PC-9 (cell line): ENCODE results near the gene BORCS5.

Source experiments
- EZH2 ChIP-seq: fragments of 200-600 bp; sonication (generic); IDR thresholded peaks from 2 replicates; pipeline ENCODE4 v1.8.0; 2017; ENCODE audit warnings: antibody characterized with exemption, low read depth
- TF ChIP-seq, protein P1 (sequence below): fragments of 200-600 bp; sonication (generic); conservative IDR thresholded peaks from 2 replicates; pipeline ENCODE4 v1.6.1; 2017; ENCODE audit warnings: mixed run types, antibody characterized with exemption, mild to moderate bottlenecking, moderate library complexity

DNA sequence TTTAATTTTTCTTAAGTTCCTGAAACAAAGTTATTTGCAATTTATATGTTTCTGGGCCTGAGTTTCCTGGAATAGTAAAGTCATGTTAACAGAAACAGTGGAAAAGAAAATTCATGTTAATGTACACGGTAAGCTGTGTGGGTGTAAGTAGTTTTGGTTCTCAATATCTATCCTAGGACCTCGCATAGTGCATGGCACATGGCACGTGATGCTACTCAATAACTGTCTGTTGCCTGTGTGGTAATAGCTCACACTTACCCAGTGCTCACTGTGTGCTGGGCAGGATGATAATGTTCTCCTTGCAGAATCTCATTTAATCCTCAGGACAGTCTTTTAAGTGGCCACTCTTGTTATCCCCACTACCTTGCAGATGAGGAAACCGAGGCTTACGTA is 105.0 kb downstream of the BORCS5 start:
- no peak for TF ChIP-seq EZH2
- TF ChIP-seq, protein P1, sequence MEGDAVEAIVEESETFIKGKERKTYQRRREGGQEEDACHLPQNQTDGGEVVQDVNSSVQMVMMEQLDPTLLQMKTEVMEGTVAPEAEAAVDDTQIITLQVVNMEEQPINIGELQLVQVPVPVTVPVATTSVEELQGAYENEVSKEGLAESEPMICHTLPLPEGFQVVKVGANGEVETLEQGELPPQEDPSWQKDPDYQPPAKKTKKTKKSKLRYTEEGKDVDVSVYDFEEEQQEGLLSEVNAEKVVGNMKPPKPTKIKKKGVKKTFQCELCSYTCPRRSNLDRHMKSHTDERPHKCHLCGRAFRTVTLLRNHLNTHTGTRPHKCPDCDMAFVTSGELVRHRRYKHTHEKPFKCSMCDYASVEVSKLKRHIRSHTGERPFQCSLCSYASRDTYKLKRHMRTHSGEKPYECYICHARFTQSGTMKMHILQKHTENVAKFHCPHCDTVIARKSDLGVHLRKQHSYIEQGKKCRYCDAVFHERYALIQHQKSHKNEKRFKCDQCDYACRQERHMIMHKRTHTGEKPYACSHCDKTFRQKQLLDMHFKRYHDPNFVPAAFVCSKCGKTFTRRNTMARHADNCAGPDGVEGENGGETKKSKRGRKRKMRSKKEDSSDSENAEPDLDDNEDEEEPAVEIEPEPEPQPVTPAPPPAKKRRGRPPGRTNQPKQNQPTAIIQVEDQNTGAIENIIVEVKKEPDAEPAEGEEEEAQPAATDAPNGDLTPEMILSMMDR = no peak
